Natural killer cell (primary cell): ENCODE measurements around the gene PLD4. TPM values are rescaled to one million over a fixed set of nuclear protein-coding genes. Genes with fewer than 3 reads are reported as not detected.

Experiments used
- ATAC-seq, 3 donors: fragments of 150-1000 bp in 2 of 3; fragments of 200-7000 bp in 1 of 3; cut with Tn5 transposase; 1 replicate in 1 of 3; 2 replicates in 2 of 3; pipeline ENCODE4 v1.10.0; 2021; ENCODE audit warnings: mild to moderate bottlenecking in 2 of 3, moderate library complexity in 2 of 3
- DNase-seq, 2 donors: peaks; one replicate each; pipeline versions ENCODE4 v3.0.0 to v3.0.0-alpha.2; 2013 to 2021; ENCODE audit warnings: mixed read lengths in 1 of 2
- H3K27ac ChIP-seq: one replicate; pipeline ENCODE4 v1.5.1; 2013; ENCODE audit warnings: mild to moderate bottlenecking, low read length
- H3K27me3 ChIP-seq: one replicate; pipeline ENCODE4 v1.6.1; 2013; ENCODE audit warnings: low read length; ENCODE audit not compliant: control insufficient read depth, insufficient read depth
- H3K36me3 ChIP-seq: one replicate; pipeline ENCODE4 v1.6.1; 2013; ENCODE audit warnings: low read length; ENCODE audit not compliant: control insufficient read depth, insufficient read depth
- H3K4me1 ChIP-seq: one replicate; pipeline ENCODE4 v1.6.1; 2013; ENCODE audit warnings: low read length; ENCODE audit not compliant: control insufficient read depth, insufficient read depth
- H3K4me3 ChIP-seq: one replicate; pipeline ENCODE4 v1.5.1; 2013; ENCODE audit warnings: low read length
- H3K9me3 ChIP-seq: one replicate; pipeline ENCODE4 v1.6.1; 2013; ENCODE audit warnings: low read length; ENCODE audit not compliant: control insufficient read depth, insufficient read depth
- H3K27ac Mint-ChIP-seq, 2 donors: one replicate each; pipeline ENCODE4 v1.8.0; 2022; ENCODE audit warnings: mild to moderate bottlenecking in 2 of 2, mixed read lengths in 2 of 2, moderate library complexity in 1 of 2
- H3K27me3 Mint-ChIP-seq, 2 donors: one replicate each; pipeline ENCODE4 v1.8.0; 2022; ENCODE audit warnings: low read depth in 2 of 2, mixed read lengths in 2 of 2
- H3K36me3 Mint-ChIP-seq: one replicate; pipeline ENCODE4 v1.8.0; 2022; ENCODE audit warnings: mixed read lengths
- H3K4me1 Mint-ChIP-seq, 2 donors: one replicate each; pipeline ENCODE4 v1.8.0; 2022; ENCODE audit warnings: mixed read lengths in 2 of 2
- H3K4me3 Mint-ChIP-seq: one replicate; pipeline ENCODE4 v1.8.0; 2022; ENCODE audit warnings: mild to moderate bottlenecking, moderate library complexity, mixed read lengths
- H3K9me3 Mint-ChIP-seq, 2 donors: one replicate each; pipeline ENCODE4 v1.8.0; 2022; ENCODE audit warnings: mixed read lengths in 2 of 2
- WGBS: methylation state at CpG from one replicate; pipeline ENCODE4 v1.1.7; 2013; ENCODE audit warnings: missing lambda C conversion rate; ENCODE audit not compliant: insufficient coverage; 5-methylcytosine and 5-hydroxymethylcytosine counted together
- intact Hi-C: fragments of 100-400 bp; cut with micrococcal nuclease; formaldehyde crosslinking; loops from one replicate; pipeline ENCODE4 v1.14.2; 2022
- total RNA-seq, 4 donors: library from RNA; stranded (reverse); fragments of 120-200 nt in 1 of 4; gene quantifications; one replicate each; pipeline versions ENCODE4 v1.2.3 to v1.2.4, GENCODE V29; 2013 to 2022
- TF ChIP-seq, protein P1 (sequence below): fragments of 200-600 bp; IDR thresholded peaks from one replicate; pipeline ENCODE4 v1.8.0; 2022; ENCODE audit warnings: antibody characterized with exemption

PLD4 gene
- total RNA-seq, 3 donors from 2014 or later (not counting 1 experiment from before 2014, with no cell fraction given), result 1.7 to 7.2 (median 2.9) TPM

- Histone ChIP-seq H3K36me3 (no peaks in the 10 kb centered on the region), H3K9me3 (no peaks in the 10 kb centered on the region), H3K4me1 (no peaks in the 10 kb centered on the region), H3K27ac (no peak overlapping the region), H3K27me3 (no peaks in the 10 kb centered on the region), H3K4me3 (no peak overlapping the region)
- Mint-ChIP-seq H3K27ac (no peak overlapping the region), H3K27me3 (peaks cover 8 to 14% of the 10 kb centered on the region in 2 donors), H3K4me3 (no peak overlapping the region), H3K9me3 (no peaks in the 10 kb centered on the region), H3K36me3 (no peaks in the 10 kb centered on the region), H3K4me1 (no peaks in the 10 kb centered on the region)
- intact Hi-C loops, result no loop called here
- DNase-seq (no peak), ATAC-seq (no peak)
- TF ChIP-seq, protein P1, sequence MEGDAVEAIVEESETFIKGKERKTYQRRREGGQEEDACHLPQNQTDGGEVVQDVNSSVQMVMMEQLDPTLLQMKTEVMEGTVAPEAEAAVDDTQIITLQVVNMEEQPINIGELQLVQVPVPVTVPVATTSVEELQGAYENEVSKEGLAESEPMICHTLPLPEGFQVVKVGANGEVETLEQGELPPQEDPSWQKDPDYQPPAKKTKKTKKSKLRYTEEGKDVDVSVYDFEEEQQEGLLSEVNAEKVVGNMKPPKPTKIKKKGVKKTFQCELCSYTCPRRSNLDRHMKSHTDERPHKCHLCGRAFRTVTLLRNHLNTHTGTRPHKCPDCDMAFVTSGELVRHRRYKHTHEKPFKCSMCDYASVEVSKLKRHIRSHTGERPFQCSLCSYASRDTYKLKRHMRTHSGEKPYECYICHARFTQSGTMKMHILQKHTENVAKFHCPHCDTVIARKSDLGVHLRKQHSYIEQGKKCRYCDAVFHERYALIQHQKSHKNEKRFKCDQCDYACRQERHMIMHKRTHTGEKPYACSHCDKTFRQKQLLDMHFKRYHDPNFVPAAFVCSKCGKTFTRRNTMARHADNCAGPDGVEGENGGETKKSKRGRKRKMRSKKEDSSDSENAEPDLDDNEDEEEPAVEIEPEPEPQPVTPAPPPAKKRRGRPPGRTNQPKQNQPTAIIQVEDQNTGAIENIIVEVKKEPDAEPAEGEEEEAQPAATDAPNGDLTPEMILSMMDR, result no peak
- 80% methylated on average over 3 of the region's 3 CpGs for WGBS
Measured at GRCh38 chr14:104955396-104955770, 30.7 kb downstream of the PLD4 start.

DNA sequence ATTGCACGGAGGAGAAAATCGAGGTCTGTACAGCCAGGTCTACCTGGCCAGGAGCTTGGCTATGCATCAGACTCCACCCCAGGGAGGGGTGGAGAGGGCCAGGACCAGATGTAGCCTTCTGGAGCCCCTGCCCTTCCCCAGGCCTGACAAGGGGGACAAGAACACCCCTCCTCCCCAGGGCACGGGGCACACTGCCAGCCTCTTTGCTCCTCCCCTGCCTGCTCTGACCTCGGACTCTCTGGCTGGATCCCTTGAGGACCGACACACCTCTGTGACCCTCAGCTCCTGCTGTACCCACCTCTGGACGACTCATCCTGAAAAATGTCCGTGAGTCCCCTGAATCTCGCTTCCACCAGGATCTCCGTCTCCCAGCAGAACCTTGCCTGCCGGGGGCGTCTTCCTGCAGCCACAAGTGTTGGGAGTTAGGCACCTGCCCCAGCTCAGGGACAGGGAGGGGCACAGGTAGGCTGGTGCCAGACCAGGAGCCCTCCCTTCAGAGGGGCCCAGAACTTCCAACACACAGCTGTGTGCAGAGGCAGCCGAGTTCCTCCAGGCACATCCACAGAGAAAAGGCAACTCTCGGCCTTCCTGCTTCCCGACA lies 31.7 kb downstream of the PLD4 start:
- DNase-seq (no peak), ATAC-seq (no peak)
- Mint-ChIP-seq H3K9me3 (no peaks in the 10 kb centered on the region), H3K4me1 (no peaks in the 10 kb centered on the region), H3K27ac (no peak overlapping the region), H3K4me3 (no peak overlapping the region), H3K27me3 (peaks cover 8 to 14% of the 10 kb centered on the region in 2 donors), H3K36me3 (no peaks in the 10 kb centered on the region)
- no peaks in the 10 kb centered on the region for H3K9me3 ChIP-seq
- H3K4me1 ChIP-seq, result no peaks in the 10 kb centered on the region
- no peak overlapping the region for H3K4me3 ChIP-seq
- WGBS, result 88% methylated on average over 14 of the region's 14 CpGs
- TF ChIP-seq, protein P1, result no peak
- H3K27ac ChIP-seq, result no peak overlapping the region
- no peaks in the 10 kb centered on the region for H3K36me3 ChIP-seq
- intact Hi-C loops, result no loop called here
- H3K27me3 ChIP-seq, result no peaks in the 10 kb centered on the region

DNA sequence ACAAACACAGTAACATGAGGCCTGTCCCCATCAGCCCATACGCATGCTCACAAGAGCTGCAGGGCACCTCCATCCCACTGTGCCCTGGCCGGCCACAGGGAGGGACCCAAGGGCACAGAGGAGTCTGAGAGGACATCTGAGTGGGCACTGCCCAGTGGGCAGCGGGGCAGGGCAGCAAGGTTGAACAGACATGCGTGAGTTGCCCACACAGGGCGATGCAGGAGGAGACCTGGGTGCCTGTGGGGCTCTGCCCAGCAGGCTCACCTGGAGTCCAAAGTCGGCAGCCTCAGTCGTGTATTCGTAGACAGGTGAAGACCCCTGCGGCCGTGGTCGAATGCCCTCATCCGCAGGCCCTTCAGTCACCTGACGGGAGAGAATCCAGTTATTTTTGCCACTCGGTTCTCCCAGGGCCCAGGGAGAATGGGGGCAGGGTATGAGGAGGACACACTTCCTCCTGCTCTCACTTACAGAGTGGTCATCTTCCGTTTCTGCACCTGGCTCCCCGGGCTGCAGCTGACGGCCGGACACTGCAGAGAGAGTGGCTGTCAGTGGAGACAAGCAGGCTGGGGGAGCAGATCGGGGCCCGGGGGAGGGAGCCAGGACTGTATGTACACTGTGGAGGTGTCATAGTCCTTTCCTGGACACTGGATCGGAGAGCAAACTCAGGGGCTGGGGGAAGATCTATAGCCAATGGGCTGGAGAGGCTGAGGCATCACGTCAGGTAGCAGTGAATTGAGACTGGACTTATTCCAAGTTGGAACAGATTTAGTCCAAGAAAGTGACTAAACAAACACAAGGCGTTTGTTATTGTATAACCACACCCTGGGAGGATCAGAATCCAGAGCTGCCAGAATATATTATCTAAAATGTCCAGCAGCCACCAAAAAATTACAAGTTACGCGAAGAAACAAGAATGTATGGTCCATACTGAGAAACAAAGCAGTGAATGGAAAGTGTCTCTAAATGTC lies 32.8 kb downstream of the PLD4 start:
- H3K27me3 ChIP-seq, result no peaks in the 10 kb centered on the region
- H3K9me3 Mint-ChIP-seq, result no peaks in the 10 kb centered on the region
- H3K9me3 ChIP-seq, result no peaks in the 10 kb centered on the region
- H3K27me3 Mint-ChIP-seq, result peaks cover 8 to 14% of the 10 kb centered on the region in 2 donors
- no peaks in the 10 kb centered on the region for H3K4me1 ChIP-seq
- WGBS, result 88% methylated on average over 24 of the region's 25 CpGs
- no peaks in the 10 kb centered on the region for H3K36me3 ChIP-seq
- TF ChIP-seq, protein P1, result no peak
- H3K27ac ChIP-seq, result no peak overlapping the region
- intact Hi-C loops, result no loop called here
- no peak overlapping the region for H3K4me3 ChIP-seq
- DNase-seq (no peak), ATAC-seq (no peak)
- H3K36me3 Mint-ChIP-seq, result no peaks in the 10 kb centered on the region
- H3K4me3 Mint-ChIP-seq, result no peak overlapping the region
- H3K27ac Mint-ChIP-seq, result no peak overlapping the region
- no peaks in the 10 kb centered on the region for H3K4me1 Mint-ChIP-seq
